Measurements from ENCODE around the gene L2HGDH.
A peak's percentile ranks its signal among the peaks of the same experiment; 100 is the strongest.
"Not testable (repeated sequence)": the region's sequence is repeated elsewhere in the genome, so short reads cannot be mapped to it uniquely, and the experiment has no call there.

L2HGDH gene

GRCh38 chr14:50319293-50319692 is 7.3 kb upstream of the L2HGDH start:
- TF ChIP-seq CTCF (IDR thresholded peaks at IDR 0.05; ENCODE audit: low read depth, low read length): no peak
- no peak overlapping the region for H3K4me3 ChIP-seq (ENCODE audit: low read depth, low read length)
- no peak for DNase-seq (ENCODE audit: low read depth, low spot score)
- in situ Hi-C loops (cut with HindIII; ENCODE audit: low sequenced_read_pairs): no loop called here

GRCh38 chr14:50318031-50318626 is 6.1 kb upstream of the L2HGDH start:
- no peak overlapping the region for H3K4me3 ChIP-seq (ENCODE audit: low read depth, low read length)
- peak; percentile 55 for DNase-seq (ENCODE audit: low read depth, low spot score)
- peak; percentile 66 for TF ChIP-seq CTCF (IDR thresholded peaks at IDR 0.05; ENCODE audit: low read depth, low read length)
- in situ Hi-C loops (cut with HindIII; ENCODE audit: low sequenced_read_pairs): no loop called here

GRCh38 chr14:50314098-50314497 is 2.1 kb upstream of the L2HGDH start:
- H3K4me3 ChIP-seq (ENCODE audit: low read depth, low read length); in situ Hi-C loops (cut with HindIII; ENCODE audit: low sequenced_read_pairs); DNase-seq (ENCODE audit: low read depth, low spot score): not testable (repeated sequence)

- H3K4me3 ChIP-seq (ENCODE audit: low read depth, low read length): peak overlapping the region; percentile 73
- DNase-seq (ENCODE audit: low read depth, low spot score): no peak
- in situ Hi-C loops (cut with HindIII; ENCODE audit: low sequenced_read_pairs): no loop called here
- no peak for TF ChIP-seq CTCF (IDR thresholded peaks at IDR 0.05; ENCODE audit: low read depth, low read length)
Measured at GRCh38 chr14:50312734-50313054, 665 bp upstream of the L2HGDH start.

DNA sequence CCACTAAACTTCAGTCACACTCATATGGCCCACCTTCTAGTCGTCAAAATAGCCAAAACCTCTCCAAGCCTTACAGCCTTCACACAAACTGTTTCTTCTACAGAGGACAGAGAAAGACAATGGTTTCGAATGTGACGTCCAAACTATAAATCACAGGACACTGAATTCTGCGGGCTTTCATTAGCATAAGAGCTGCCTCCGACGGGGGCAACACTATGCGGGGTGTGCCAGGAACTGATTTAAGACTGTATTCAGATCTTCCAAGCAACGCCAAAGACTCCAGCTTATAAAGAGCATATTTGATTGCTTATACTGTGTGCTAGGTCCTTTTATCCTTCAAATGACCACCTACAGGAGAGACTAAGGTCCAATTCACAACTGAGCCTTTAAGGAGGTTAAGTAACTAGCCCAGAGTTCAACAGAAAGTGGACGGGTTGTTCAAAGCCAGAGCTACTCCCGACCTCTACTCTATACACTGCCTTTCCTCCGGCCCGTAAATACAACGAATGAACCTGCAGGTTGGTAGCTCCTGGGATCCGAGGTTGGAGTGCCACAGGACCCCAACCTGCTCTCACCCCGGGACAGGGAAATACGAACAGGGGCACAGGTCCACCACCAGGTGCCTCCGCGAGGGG is 575 bp downstream of the L2HGDH start:
- H3K4me3 ChIP-seq (ENCODE audit: low read depth, low read length): peak overlapping the region; percentile 73
- peak; percentile 43 for TF ChIP-seq CTCF (IDR thresholded peaks at IDR 0.05; ENCODE audit: low read depth, low read length)
- in situ Hi-C loops (cut with HindIII; ENCODE audit: low sequenced_read_pairs): no loop called here
- no peak for DNase-seq (ENCODE audit: low read depth, low spot score)

- no peak for DNase-seq (ENCODE audit: low read depth, low spot score)
- TF ChIP-seq CTCF (IDR thresholded peaks at IDR 0.05; ENCODE audit: low read depth, low read length): no peak
- in situ Hi-C loops (cut with HindIII; ENCODE audit: low sequenced_read_pairs): no loop called here
- H3K4me3 ChIP-seq (ENCODE audit: low read depth, low read length): no peak overlapping the region
Measured at GRCh38 chr14:50310445-50310844, 1.6 kb downstream of the L2HGDH start.

- in situ Hi-C loops (cut with HindIII; ENCODE audit: low sequenced_read_pairs): no loop called here
- DNase-seq (ENCODE audit: low read depth, low spot score): peak; percentile 8
- no peak for TF ChIP-seq CTCF (IDR thresholded peaks at IDR 0.05; ENCODE audit: low read depth, low read length)
- no peak overlapping the region for H3K4me3 ChIP-seq (ENCODE audit: low read depth, low read length)
Measured at GRCh38 chr14:50308363-50308915, 3.6 kb downstream of the L2HGDH start.
